ENCODE data around the gene CCR7. TPM values are rescaled to one million over a fixed set of nuclear protein-coding genes. Genes with fewer than 3 reads are reported as not detected.

The CCR7 gene
- total and polyA plus RNA-seq, 12 donors: 0.10 to 1.7 (median 0.46) TPM; not detected in 7

DNA sequence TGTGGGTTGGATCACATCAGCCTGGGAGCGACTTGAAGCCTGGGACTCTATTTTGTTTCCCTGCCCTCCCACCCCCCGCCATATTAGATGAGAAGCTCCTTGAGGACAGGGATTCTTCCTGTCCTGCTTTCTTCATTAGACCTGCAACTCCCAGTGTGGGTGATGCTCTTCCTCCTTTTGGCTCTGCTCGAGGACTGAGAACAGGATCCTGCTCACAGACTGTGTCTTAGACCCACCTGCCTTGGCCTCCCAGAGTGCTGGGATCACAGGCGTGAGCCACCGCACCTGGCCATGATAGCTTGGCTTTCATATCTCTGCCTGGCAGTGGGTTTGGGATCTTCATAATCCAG is 42.3 kb downstream of the CCR7 start:
- H3K27me3 ChIP-seq: peaks cover 0 to 10% (median 0%) of the 10 kb centered on the region in 7 donors
- ATAC-seq: no peak
- H3K36me3 ChIP-seq: no peaks in the 10 kb centered on the region
- TF ChIP-seq, protein P1, sequence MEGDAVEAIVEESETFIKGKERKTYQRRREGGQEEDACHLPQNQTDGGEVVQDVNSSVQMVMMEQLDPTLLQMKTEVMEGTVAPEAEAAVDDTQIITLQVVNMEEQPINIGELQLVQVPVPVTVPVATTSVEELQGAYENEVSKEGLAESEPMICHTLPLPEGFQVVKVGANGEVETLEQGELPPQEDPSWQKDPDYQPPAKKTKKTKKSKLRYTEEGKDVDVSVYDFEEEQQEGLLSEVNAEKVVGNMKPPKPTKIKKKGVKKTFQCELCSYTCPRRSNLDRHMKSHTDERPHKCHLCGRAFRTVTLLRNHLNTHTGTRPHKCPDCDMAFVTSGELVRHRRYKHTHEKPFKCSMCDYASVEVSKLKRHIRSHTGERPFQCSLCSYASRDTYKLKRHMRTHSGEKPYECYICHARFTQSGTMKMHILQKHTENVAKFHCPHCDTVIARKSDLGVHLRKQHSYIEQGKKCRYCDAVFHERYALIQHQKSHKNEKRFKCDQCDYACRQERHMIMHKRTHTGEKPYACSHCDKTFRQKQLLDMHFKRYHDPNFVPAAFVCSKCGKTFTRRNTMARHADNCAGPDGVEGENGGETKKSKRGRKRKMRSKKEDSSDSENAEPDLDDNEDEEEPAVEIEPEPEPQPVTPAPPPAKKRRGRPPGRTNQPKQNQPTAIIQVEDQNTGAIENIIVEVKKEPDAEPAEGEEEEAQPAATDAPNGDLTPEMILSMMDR (IDR thresholded peaks at IDR 0.05): no peak
- DNase-seq: no peak
- no peak overlapping the region for H3K4me3 ChIP-seq
- peaks cover 0 to 23% (median 0%) of the 10 kb centered on the region in 11 donors for H3K9me3 ChIP-seq
- 91 to 92% methylated on average over 5 of the region's 5 CpGs for WGBS, 2 donors
- intact Hi-C loops (cut with DNase I): loop anchor here in 1 of 10 donors (5.0 kb wide), 1 partner anchor 36 kb away; no protein-coding TSS in a partner anchor
- peak overlapping the region in 1 of 10 donors; percentile 60 for H3K27ac ChIP-seq
- H3K4me1 ChIP-seq: peaks cover 0 to 15% (median 0%) of the 10 kb centered on the region in 9 donors

DNA sequence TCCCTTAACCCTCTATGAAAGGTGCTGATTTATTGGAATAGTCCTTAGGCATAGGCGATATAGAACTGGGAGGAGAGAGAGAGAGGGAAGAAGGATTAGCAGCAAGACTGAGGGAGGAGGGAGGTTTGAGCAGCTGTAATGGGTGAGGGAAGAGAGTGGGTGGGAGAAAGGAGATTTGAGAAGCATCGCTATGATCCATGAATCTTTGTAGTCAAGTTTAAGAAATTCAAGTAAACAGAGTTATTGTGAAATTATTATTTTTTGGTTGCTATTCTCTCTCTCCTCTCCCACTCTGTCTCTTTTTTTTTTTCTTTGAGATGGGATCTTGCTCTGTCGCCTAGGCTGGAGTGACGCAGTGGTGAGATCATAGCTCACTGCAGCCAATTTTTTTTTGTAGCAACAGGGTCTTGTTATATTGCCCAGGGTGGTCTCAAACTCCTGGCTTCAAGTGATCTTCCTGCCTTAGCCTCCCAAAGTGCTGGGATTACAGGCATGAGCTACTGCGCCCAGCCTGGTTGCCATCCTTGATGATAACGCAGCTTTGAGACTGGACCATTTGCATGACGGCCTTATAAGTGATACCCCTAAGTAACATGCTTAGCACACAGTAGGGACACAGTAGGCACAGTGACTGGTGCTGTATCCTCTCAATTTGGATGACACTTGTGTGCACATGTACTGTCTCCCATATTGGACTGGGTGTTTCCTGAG is 42.9 kb downstream of the CCR7 start:
- ATAC-seq: peak in 2 of 8 donors; percentile 39 to 58
- no peaks in the 10 kb centered on the region for H3K36me3 ChIP-seq
- H3K4me3 ChIP-seq: no peak overlapping the region
- peak overlapping the region in 1 of 10 donors; percentile 60 for H3K27ac ChIP-seq
- intact Hi-C loops (cut with DNase I): loop anchor here in 1 of 10 donors (5.0 kb wide), 1 partner anchor 35 kb away; no protein-coding TSS in a partner anchor
- H3K27me3 ChIP-seq: peaks cover 0 to 10% (median 0%) of the 10 kb centered on the region in 7 donors
- 85 to 87% methylated on average over 7 of the region's 7 CpGs for WGBS, 2 donors
- peaks cover 0 to 23% (median 0%) of the 10 kb centered on the region in 11 donors for H3K9me3 ChIP-seq
- H3K4me1 ChIP-seq: peaks cover 0 to 19% (median 0%) of the 10 kb centered on the region in 9 donors
- DNase-seq: no peak
- TF ChIP-seq, protein P1 (IDR thresholded peaks at IDR 0.05): no peak

DNA sequence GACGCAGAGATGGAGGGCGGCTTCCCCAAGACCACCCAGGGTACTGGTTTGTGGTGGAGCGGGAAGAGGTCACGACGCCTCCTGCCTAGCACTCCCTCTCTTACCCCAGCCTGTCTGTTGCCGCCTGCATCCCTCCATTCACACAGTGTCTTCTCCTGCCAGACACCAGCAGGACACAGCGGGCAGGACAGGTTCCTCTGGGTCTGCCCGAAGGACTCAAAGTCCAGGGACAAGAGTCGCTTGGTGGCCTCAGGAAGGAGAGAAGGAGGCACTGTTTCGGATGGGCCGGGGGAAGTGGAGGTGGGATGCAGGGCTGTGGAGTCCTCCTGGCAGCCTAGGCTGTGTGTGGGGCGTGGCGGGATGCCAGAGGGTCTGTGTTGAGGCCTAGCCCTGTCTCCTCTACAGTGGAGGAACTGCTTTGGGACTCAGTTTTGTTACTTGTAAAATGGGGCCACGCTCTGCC is 44.2 kb downstream of the CCR7 start:
- TF ChIP-seq, protein P1 (IDR thresholded peaks at IDR 0.05): no peak
- peak overlapping the region in 1 of 10 donors; percentile 66 for H3K27ac ChIP-seq
- no peak overlapping the region for H3K4me3 ChIP-seq
- WGBS, 2 donors: 94 to 95% methylated on average over 14 of the region's 14 CpGs
- ATAC-seq (peak in 1 of 8 donors; percentile 6), DNase-seq (no peak)
- intact Hi-C loops (cut with DNase I): loop anchor here in 1 of 10 donors (5.0 kb wide), 1 partner anchor 34 kb away; no protein-coding TSS in a partner anchor
- H3K9me3 ChIP-seq: peaks cover 0 to 16% (median 0%) of the 10 kb centered on the region in 11 donors
- peaks cover 0 to 6% (median 0%) of the 10 kb centered on the region in 7 donors for H3K27me3 ChIP-seq
- peaks cover 0 to 26% (median 8%) of the 10 kb centered on the region in 9 donors for H3K4me1 ChIP-seq
- no peaks in the 10 kb centered on the region for H3K36me3 ChIP-seq

DNA sequence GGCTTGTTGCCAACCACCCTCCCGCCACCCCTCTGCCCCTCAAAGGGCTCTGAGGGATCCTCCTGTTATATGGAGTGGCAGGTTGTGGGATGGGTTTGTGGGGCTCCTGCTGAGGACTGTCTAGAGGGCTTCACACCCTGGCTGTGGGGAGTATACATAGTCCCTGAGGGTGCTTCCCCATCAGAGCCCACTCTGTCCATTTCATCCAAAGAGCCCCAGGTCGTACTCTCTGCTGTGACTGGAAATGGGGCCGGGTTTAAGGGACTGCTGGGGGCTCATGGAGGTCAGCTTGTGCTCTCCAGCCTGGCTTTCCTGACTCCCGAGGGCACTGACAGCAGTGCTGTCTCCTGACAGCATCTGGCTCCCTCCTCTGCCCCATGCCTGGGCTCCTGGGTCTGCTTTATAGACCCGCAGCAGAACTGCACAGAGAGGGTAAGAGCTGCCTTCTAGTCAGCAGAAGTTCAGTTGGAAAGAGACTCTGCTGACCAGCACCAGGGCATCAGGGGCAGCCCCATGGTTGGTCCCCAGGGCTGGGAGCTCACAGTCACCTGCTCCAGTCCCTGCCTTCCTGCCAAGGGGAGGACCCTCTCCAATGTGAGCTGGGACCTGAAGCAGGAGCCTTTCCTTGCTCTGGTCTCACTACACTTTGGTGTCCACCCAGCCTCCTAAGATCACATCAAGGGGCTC is 46.0 kb downstream of the CCR7 start:
- peaks cover 0 to under 1% (median 0%) of the 10 kb centered on the region in 11 donors for H3K9me3 ChIP-seq
- H3K27ac ChIP-seq: no peak overlapping the region
- TF ChIP-seq, protein P1 (IDR thresholded peaks at IDR 0.05): no peak
- 88 to 94% methylated on average over 5 of the region's 5 CpGs for WGBS, 2 donors
- peaks cover 0 to 16% (median 0%) of the 10 kb centered on the region in 7 donors for H3K27me3 ChIP-seq
- H3K4me3 ChIP-seq: no peak overlapping the region
- ATAC-seq: no peak
- intact Hi-C loops (cut with DNase I): no loop called here
- DNase-seq: no peak
- H3K4me1 ChIP-seq: peaks cover 0 to 31% (median 8%) of the 10 kb centered on the region in 9 donors
- no peaks in the 10 kb centered on the region for H3K36me3 ChIP-seq

All from heart right ventricle (tissue), 16 donors.